Right atrium auricular region (tissue), 2 donors: Measurements from ENCODE around the gene SIRT3. TPM values are rescaled to one million over a fixed set of nuclear protein-coding genes. Genes with fewer than 3 reads are reported as not detected.

ENCODE experiments used
- DNase-seq: peaks from one replicate; pipeline ENCODE4 v3.0.0-alpha.2; 2019; ENCODE audit warnings: low spot score
- H3K27ac ChIP-seq, 2 donors: fragments of 200-600 bp; sonication (generic); 1 replicate in 1 of 2; 2 replicates in 1 of 2; pipeline ENCODE4 v1.5.1; 2016 to 2019
- H3K27me3 ChIP-seq, 2 donors: fragments of 200-600 bp; sonication (generic); one replicate each; pipeline versions ENCODE4 v1.5.1 to v1.6.0; 2017 to 2019
- H3K36me3 ChIP-seq: fragments of 200-600 bp; sonication (generic); one replicate; pipeline ENCODE4 v1.5.1; 2016
- H3K4me1 ChIP-seq, 2 donors: fragments of 200-600 bp; sonication (generic); one replicate each; pipeline versions ENCODE4 v1.5.1 to v1.6.0; 2017 to 2019
- H3K4me3 ChIP-seq, 2 donors: fragments of 200-600 bp; sonication (generic); 1 replicate in 1 of 2; 2 replicates in 1 of 2; pipeline ENCODE4 v1.5.1; 2017 to 2019; ENCODE audit warnings: mild to moderate bottlenecking in 1 of 2, moderate library complexity in 1 of 2
- H3K9me3 ChIP-seq, 2 donors: fragments of 200-600 bp; sonication (generic); one replicate each; pipeline ENCODE4 v1.5.1; 2019
- CTCF ChIP-seq, 2 donors: fragments of 200-600 bp; sonication (generic); IDR thresholded peaks; one replicate each; pipeline ENCODE4 v1.5.1; 2019; ENCODE audit warnings: antibody characterized with exemption in 2 of 2
- total RNA-seq, 2 donors: library from RNA; depleted of rRNA; stranded (reverse); fragments of >200 nt; gene quantifications; one replicate each; pipeline ENCODE4 v1.1.0, GENCODE V29; 2016

Gene SIRT3
- total RNA-seq, 2 donors from 2014 or later: 18.3 to 31.4 TPM

DNA sequence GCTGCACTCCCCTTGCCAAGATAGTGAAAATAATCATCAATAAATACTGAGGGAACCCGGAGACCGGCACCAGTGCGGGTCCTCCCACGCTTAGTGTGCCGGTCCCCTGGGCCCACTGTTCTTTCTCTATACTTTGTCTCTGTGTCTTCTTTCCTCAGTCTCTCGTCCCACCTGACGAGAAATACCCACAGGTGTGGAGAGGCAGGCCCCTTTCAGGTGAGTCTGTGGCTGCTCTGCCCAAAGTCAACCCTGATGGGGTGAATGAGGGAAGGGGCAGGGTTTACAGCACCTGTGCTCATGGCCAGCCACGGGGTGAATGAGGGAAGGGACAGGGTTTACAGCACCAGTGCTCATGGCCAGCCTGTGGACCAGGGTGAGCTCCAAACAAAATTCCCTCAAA, 33.7 kb downstream of the SIRT3 start:
- peak; percentile 36 for DNase-seq
- Histone ChIP-seq H3K27me3 (no peaks in the 10 kb centered on the region), H3K9me3 (no peaks in the 10 kb centered on the region), H3K4me1 (peaks cover 0 to 40% of the 10 kb centered on the region in 2 donors), H3K4me3 (no peak overlapping the region), H3K27ac (no peak overlapping the region), H3K36me3 (peaks cover 36% of the 10 kb centered on the region)
- TF ChIP-seq CTCF (IDR thresholded peaks at IDR 0.05): no peak

- Histone ChIP-seq H3K27me3 (no peaks in the 10 kb centered on the region), H3K9me3 (no peaks in the 10 kb centered on the region), H3K4me3 (no peak overlapping the region), H3K4me1 (peaks cover 0 to 40% of the 10 kb centered on the region in 2 donors), H3K27ac (no peak overlapping the region), H3K36me3 (peaks cover 36% of the 10 kb centered on the region)
- TF ChIP-seq CTCF (IDR thresholded peaks at IDR 0.05): no peak
- DNase-seq: peak; percentile 32
Measured at GRCh38 chr11:201966-202365, 34.2 kb downstream of the SIRT3 start.

DNA sequence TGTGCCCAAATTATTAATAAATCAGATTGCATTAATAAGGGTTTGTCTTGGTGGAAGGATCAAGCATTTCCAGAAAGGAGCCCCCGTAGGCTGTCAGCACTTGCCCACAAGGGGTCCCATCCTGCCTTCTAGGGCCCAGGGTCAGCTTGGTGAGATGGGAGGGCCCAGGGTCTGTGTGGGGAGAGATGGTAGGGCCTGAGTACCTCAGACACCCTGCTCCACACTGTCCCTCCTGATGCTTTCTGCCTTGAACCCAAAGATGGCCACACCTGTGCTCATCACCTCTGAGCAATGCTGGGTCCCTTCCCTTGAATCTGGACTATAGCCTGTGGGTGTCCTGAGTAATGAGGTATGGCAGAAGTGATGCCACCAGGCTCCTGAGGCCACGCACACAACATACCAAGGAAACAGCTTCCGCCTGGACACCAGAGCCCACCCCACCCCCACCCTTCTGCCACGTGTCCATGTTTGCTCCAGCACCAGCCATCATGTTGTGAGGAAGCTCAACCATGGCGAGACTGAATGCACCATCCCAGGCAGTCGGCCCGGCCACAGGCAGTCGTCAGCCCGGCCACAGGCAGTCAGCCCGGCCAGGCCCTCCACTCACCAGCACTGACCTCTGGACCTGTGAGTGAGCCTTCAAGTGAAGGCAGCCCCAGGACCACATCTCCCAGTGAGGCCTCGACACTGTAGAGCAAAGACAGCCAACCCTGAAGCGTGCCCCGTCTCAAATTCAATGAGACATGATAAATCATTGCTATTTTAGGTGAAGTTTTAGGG, 35.7 kb downstream of the SIRT3 start:
- no peak for DNase-seq

GRCh38 chr11:199782-200181, 36.4 kb downstream of the SIRT3 start:
- TF ChIP-seq CTCF (IDR thresholded peaks at IDR 0.05): no peak
- no peak for DNase-seq
- no peak overlapping the region for H3K4me3 ChIP-seq
- no peaks in the 10 kb centered on the region for H3K27me3 ChIP-seq
- H3K27ac ChIP-seq: no peak overlapping the region
- peaks cover 0 to 22% of the 10 kb centered on the region in 2 donors for H3K4me1 ChIP-seq
- peaks cover 29% of the 10 kb centered on the region for H3K36me3 ChIP-seq
- H3K9me3 ChIP-seq: no peaks in the 10 kb centered on the region

More for the DNA sequence above, 35.7 kb downstream of the SIRT3 start:
- Histone ChIP-seq H3K4me3 (no peak overlapping the region), H3K27me3 (no peaks in the 10 kb centered on the region), H3K4me1 (peaks cover 0 to 28% of the 10 kb centered on the region in 2 donors), H3K27ac (no peak overlapping the region), H3K9me3 (no peaks in the 10 kb centered on the region), H3K36me3 (peaks cover 35% of the 10 kb centered on the region)
- no peak for TF ChIP-seq CTCF (IDR thresholded peaks at IDR 0.05)

- no peak for DNase-seq
- Histone ChIP-seq H3K36me3 (peaks cover 22% of the 10 kb centered on the region), H3K4me3 (no peak overlapping the region), H3K27ac (no peak overlapping the region), H3K9me3 (no peaks in the 10 kb centered on the region), H3K27me3 (no peaks in the 10 kb centered on the region), H3K4me1 (peaks cover 0 to 15% of the 10 kb centered on the region in 2 donors)
- TF ChIP-seq CTCF (IDR thresholded peaks at IDR 0.05): no peak
Measured at GRCh38 chr11:199004-199581, 37.0 kb downstream of the SIRT3 start.
